ENCODE results near the gene MXD4.

- TF ChIP-seq, protein P1, sequence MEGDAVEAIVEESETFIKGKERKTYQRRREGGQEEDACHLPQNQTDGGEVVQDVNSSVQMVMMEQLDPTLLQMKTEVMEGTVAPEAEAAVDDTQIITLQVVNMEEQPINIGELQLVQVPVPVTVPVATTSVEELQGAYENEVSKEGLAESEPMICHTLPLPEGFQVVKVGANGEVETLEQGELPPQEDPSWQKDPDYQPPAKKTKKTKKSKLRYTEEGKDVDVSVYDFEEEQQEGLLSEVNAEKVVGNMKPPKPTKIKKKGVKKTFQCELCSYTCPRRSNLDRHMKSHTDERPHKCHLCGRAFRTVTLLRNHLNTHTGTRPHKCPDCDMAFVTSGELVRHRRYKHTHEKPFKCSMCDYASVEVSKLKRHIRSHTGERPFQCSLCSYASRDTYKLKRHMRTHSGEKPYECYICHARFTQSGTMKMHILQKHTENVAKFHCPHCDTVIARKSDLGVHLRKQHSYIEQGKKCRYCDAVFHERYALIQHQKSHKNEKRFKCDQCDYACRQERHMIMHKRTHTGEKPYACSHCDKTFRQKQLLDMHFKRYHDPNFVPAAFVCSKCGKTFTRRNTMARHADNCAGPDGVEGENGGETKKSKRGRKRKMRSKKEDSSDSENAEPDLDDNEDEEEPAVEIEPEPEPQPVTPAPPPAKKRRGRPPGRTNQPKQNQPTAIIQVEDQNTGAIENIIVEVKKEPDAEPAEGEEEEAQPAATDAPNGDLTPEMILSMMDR (conservative IDR thresholded peaks at IDR 0.05 in 1 of 2, IDR thresholded peaks at IDR 0.05 in 1 of 2; ENCODE audit: extremely low read depth in 1 of 2, insufficient read depth in 1 of 2, low read depth in 1 of 2, low read length in 2 of 2): no peak
- no peak for TF ChIP-seq EZH2 (IDR thresholded peaks at IDR 0.05; ENCODE audit: borderline replicate concordance, low read length)
These were observed 28.6 kb upstream of the MXD4 start for GRCh38 chr4:2290488-2290887.
